Measurements from ENCODE around the gene NRDC. TPM values are rescaled to one million over a fixed set of nuclear protein-coding genes. Genes with fewer than 3 reads are reported as not detected.

NRDC gene
- total RNA-seq, 4 donors from 2014 or later: 66.3 to 106 (median 92.7) TPM

GRCh38 chr1:51920130-51920529, 41.6 kb upstream of the NRDC start:
- TF ChIP-seq POLR2A (IDR thresholded peaks at IDR 0.05): no peak
- no peak for TF ChIP-seq EP300 (IDR thresholded peaks at IDR 0.05)
- no peak for TF ChIP-seq CTCF (IDR thresholded peaks at IDR 0.05)
- 67 to 73% methylated on average over 5 of the region's 5 CpGs for WGBS, 2 donors

GRCh38 chr1:51919684-51920083, 41.2 kb upstream of the NRDC start:
- Histone ChIP-seq H3K4me3 (no peak overlapping the region), H3K27me3 (peaks cover 0 to 4% of the 10 kb centered on the region in 2 donors), H3K27ac (no peak overlapping the region)

More at GRCh38 chr1:51920130-51920529, 41.6 kb upstream of the NRDC start:
- H3K4me3 ChIP-seq: no peak overlapping the region
- DNase-seq (ENCODE audit: low spot score in 2 of 2): no peak
- no peak overlapping the region for H3K27ac ChIP-seq
- no peaks in the 10 kb centered on the region for H3K4me1 ChIP-seq
- no peaks in the 10 kb centered on the region for H3K36me3 ChIP-seq
- H3K9me3 ChIP-seq: no peaks in the 10 kb centered on the region
- H3K27me3 ChIP-seq: peaks cover 0 to 7% of the 10 kb centered on the region in 2 donors

GRCh38 chr1:51916587-51917405, 38.3 kb upstream of the NRDC start:
- no peaks in the 10 kb centered on the region for H3K36me3 ChIP-seq
- 82 to 84% methylated on average over 5 of the region's 5 CpGs for WGBS, 2 donors
- DNase-seq (ENCODE audit: low spot score in 2 of 2): no peak
- H3K4me3 ChIP-seq: no peak overlapping the region
- H3K4me1 ChIP-seq: no peaks in the 10 kb centered on the region
- peaks cover 0 to 3% of the 10 kb centered on the region in 2 donors for H3K27me3 ChIP-seq
- TF ChIP-seq POLR2A (IDR thresholded peaks at IDR 0.05) (no peak), CTCF (IDR thresholded peaks at IDR 0.05) (no peak), EP300 (IDR thresholded peaks at IDR 0.05) (no peak)
- H3K9me3 ChIP-seq: no peaks in the 10 kb centered on the region
- no peak overlapping the region for H3K27ac ChIP-seq

More at GRCh38 chr1:51919684-51920083, 41.2 kb upstream of the NRDC start:
- no peaks in the 10 kb centered on the region for H3K36me3 ChIP-seq
- TF ChIP-seq CTCF (IDR thresholded peaks at IDR 0.05): no peak
- TF ChIP-seq POLR2A (IDR thresholded peaks at IDR 0.05): no peak
- no peak for TF ChIP-seq EP300 (IDR thresholded peaks at IDR 0.05)
- no peaks in the 10 kb centered on the region for H3K4me1 ChIP-seq
- no peak for DNase-seq (ENCODE audit: low spot score in 2 of 2)
- H3K9me3 ChIP-seq: no peaks in the 10 kb centered on the region
- 47 to 58% methylated on average over 10 of the region's 10 CpGs for WGBS, 2 donors

- DNase-seq (ENCODE audit: low spot score in 2 of 2): no peak
- no peak overlapping the region for H3K4me3 ChIP-seq
- H3K27ac ChIP-seq: no peak overlapping the region
- H3K9me3 ChIP-seq: no peaks in the 10 kb centered on the region
- peaks cover 0 to 8% of the 10 kb centered on the region in 2 donors for H3K27me3 ChIP-seq
- H3K36me3 ChIP-seq: no peaks in the 10 kb centered on the region
- no peak for TF ChIP-seq EP300 (IDR thresholded peaks at IDR 0.05)
- no peak for TF ChIP-seq CTCF (IDR thresholded peaks at IDR 0.05)
- TF ChIP-seq POLR2A (IDR thresholded peaks at IDR 0.05): no peak
- 73 to 84% methylated on average over 3 of the region's 3 CpGs for WGBS, 2 donors
- H3K4me1 ChIP-seq: no peaks in the 10 kb centered on the region
These were observed 37.4 kb upstream of the NRDC start for GRCh38 chr1:51915951-51916350.

- TF ChIP-seq EP300 (IDR thresholded peaks at IDR 0.05): no peak
- Histone ChIP-seq H3K9me3 (no peaks in the 10 kb centered on the region), H3K4me3 (no peak overlapping the region), H3K27ac (no peak overlapping the region), H3K4me1 (no peaks in the 10 kb centered on the region), H3K36me3 (no peaks in the 10 kb centered on the region), H3K27me3 (peaks cover 0 to 22% of the 10 kb centered on the region in 2 donors)
- WGBS, 2 donors: 48 to 51% methylated on average over 7 of the region's 7 CpGs
- DNase-seq (ENCODE audit: low spot score in 2 of 2): no peak
These were observed 34.4 kb upstream of the NRDC start for GRCh38 chr1:51912881-51913280.

All from tibial nerve (tissue), 4 donors.